Lower lobe of right lung (tissue), 2 donors: ENCODE results near the gene ADAMTS2. TPM values are rescaled to one million over a fixed set of nuclear protein-coding genes. Genes with fewer than 3 reads are reported as not detected.
"Not testable (repeated sequence)": the region's sequence is repeated elsewhere in the genome, so short reads cannot be mapped to it uniquely, and the experiment has no call there.

Experiments used
- ATAC-seq, 2 donors: fragments of 200-7000 bp; cut with Tn5 transposase; one replicate each; pipeline ENCODE4 v1.9.1; 2020 to 2022; ENCODE audit warnings: mild to moderate bottlenecking in 2 of 2, moderate library complexity in 2 of 2
- DNase-seq: peaks from one replicate; pipeline ENCODE4 v3.0.0-alpha.2; 2020
- H3K27ac ChIP-seq: fragments of 200-600 bp; one replicate; pipeline ENCODE4 v1.8.0; 2022
- H3K27me3 ChIP-seq: fragments of 200-600 bp; one replicate; pipeline ENCODE4 v1.8.0; 2022; ENCODE audit warnings: low read depth
- H3K36me3 ChIP-seq: fragments of 200-600 bp; one replicate; pipeline ENCODE4 v1.8.0; 2022; ENCODE audit warnings: mild to moderate bottlenecking
- H3K4me1 ChIP-seq: fragments of 200-600 bp; one replicate; pipeline ENCODE4 v1.8.0; 2022
- H3K4me3 ChIP-seq: fragments of 200-600 bp; one replicate; pipeline ENCODE4 v1.8.0; 2022; ENCODE audit warnings: mild to moderate bottlenecking
- H3K9me3 ChIP-seq: fragments of 200-600 bp; one replicate; pipeline ENCODE4 v1.8.0; 2022
- CTCF ChIP-seq: fragments of 200-600 bp; IDR thresholded peaks from one replicate; pipeline ENCODE4 v1.8.0; 2022; ENCODE audit warnings: antibody characterized with exemption, mild to moderate bottlenecking
- intact Hi-C: fragments of 100-400 bp; cut with DNase I; formaldehyde crosslinking; loops from one replicate; pipeline ENCODE4 v1.11.0; 2022
- total RNA-seq: library from RNA; stranded (reverse); fragmentation: NEBNext Ultra II Directional; extraction: Animal tissue kit (Norgen Biotek cat#: 25700); gene quantifications from one replicate; pipeline ENCODE4 v1.2.1, GENCODE V29; 2021
- donor health status: DM: no; HTN: yes; CAD: no; lungs with severe emphysema.

Gene ADAMTS2
- total RNA-seq, 1 donor from 2014 or later = 13.0 TPM

GRCh38 chr5:179327021-179327735 lies 18.1 kb downstream of the ADAMTS2 start:
- no peaks in the 10 kb centered on the region for H3K27me3 ChIP-seq
- H3K4me3 ChIP-seq = no peak overlapping the region
- no peaks in the 10 kb centered on the region for H3K4me1 ChIP-seq
- no peak for TF ChIP-seq CTCF
- peak; percentile 31 for DNase-seq
- intact Hi-C loops = no loop called here
- H3K9me3 ChIP-seq = no peaks in the 10 kb centered on the region
- H3K27ac ChIP-seq = no peak overlapping the region
- H3K36me3 ChIP-seq = no peaks in the 10 kb centered on the region
- no peak for ATAC-seq

- Histone ChIP-seq H3K9me3 (no peaks in the 10 kb centered on the region), H3K27ac (no peak overlapping the region), H3K4me1 (no peaks in the 10 kb centered on the region), H3K36me3 (no peaks in the 10 kb centered on the region), H3K4me3 (no peak overlapping the region), H3K27me3 (no peaks in the 10 kb centered on the region)
- DNase-seq (peak; percentile 41), ATAC-seq (peak; percentile 44 to 57)
- intact Hi-C loops = no loop called here
- no peak for TF ChIP-seq CTCF
Observed at GRCh38 chr5:179326122-179326927, 18.9 kb downstream of the ADAMTS2 start.

GRCh38 chr5:179325296-179326031 lies 19.8 kb downstream of the ADAMTS2 start:
- no peaks in the 10 kb centered on the region for H3K36me3 ChIP-seq
- no peak for TF ChIP-seq CTCF
- no peaks in the 10 kb centered on the region for H3K9me3 ChIP-seq
- intact Hi-C loops = no loop called here
- no peak overlapping the region for H3K27ac ChIP-seq
- no peak for ATAC-seq
- H3K27me3 ChIP-seq = no peaks in the 10 kb centered on the region
- H3K4me3 ChIP-seq = no peak overlapping the region
- no peaks in the 10 kb centered on the region for H3K4me1 ChIP-seq
- peak; percentile 28 for DNase-seq

- Histone ChIP-seq H3K36me3 (no peaks in the 10 kb centered on the region), H3K27me3 (no peaks in the 10 kb centered on the region), H3K27ac (no peak overlapping the region), H3K4me1 (no peaks in the 10 kb centered on the region), H3K4me3 (no peak overlapping the region), H3K9me3 (no peaks in the 10 kb centered on the region)
- no peak for TF ChIP-seq CTCF
- DNase-seq (no peak), ATAC-seq (no peak)
- intact Hi-C loops = no loop called here
Observed at GRCh38 chr5:179324760-179325295, 20.4 kb downstream of the ADAMTS2 start.

GRCh38 chr5:179324316-179324715 lies 20.9 kb downstream of the ADAMTS2 start:
- DNase-seq = peak; percentile 23
- H3K4me3 ChIP-seq, H3K27me3 ChIP-seq, H3K9me3 ChIP-seq, intact Hi-C loops, ATAC-seq, H3K36me3 ChIP-seq, H3K27ac ChIP-seq, H3K4me1 ChIP-seq: not testable (repeated sequence)
